Measurements from ENCODE around the gene PON2. TPM values are rescaled to one million over a fixed set of nuclear protein-coding genes. Genes with fewer than 3 reads are reported as not detected.

The PON2 gene
- polyA plus RNA-seq, 1 of the 3 experiments (the other 2 are of a cell fraction): 125 TPM

GRCh38 chr7:95407751-95408150 is 27.1 kb downstream of the PON2 start:
- Histone ChIP-seq H4K20me1 (ENCODE audit: insufficient read depth) (no peaks in the 10 kb centered on the region), H3K79me2 (ENCODE audit: insufficient read depth) (no peaks in the 10 kb centered on the region), H3K27ac (ENCODE audit: low read depth in 2 of 2, low read length in 1 of 2) (no peak overlapping the region), H3F3A (replicated peaks; ENCODE audit: insufficient read depth) (peaks cover 3% of the 10 kb centered on the region), H2AFZ (ENCODE audit: low read depth) (no peak overlapping the region), H3K9me2 (no peaks in the 10 kb centered on the region), H3K36me3 (replicated peaks in 1 of 2; ENCODE audit: control insufficient read depth in 1 of 2, insufficient read depth in 2 of 2, low read length in 1 of 2) (peaks cover 74 to 76% of the 10 kb centered on the region in 2 experiments), H3K9ac (no peak overlapping the region), H3K9me3 (no peaks in the 10 kb centered on the region), H3K27me3 (ENCODE audit: insufficient read depth) (no peaks in the 10 kb centered on the region), H3K4me3 (ENCODE audit: low read depth in 2 of 2, low read length in 1 of 2) (no peak overlapping the region), H3K4me2 (no peak overlapping the region), H3K4me1 (ENCODE audit: control insufficient read depth in 1 of 2, insufficient read depth in 2 of 2, low read depth in 1 of 2, low read length in 1 of 2) (no peaks in the 10 kb centered on the region)
- ChIA-PET POLR2A (no interaction called here), CTCF (interaction anchor here (1.0 to 2.7 kb wide), 3 partner anchors 10 to 11 kb away, joined by 3 to 8 read pairs (median 4); partner anchors contain the start of gene PON3)
- DNase-seq: no peak
- TF ChIP-seq USF2 (IDR thresholded peaks at IDR 0.05; ENCODE audit: borderline replicate concordance, low read depth, low read length) (no peak), MXI1 (IDR thresholded peaks at IDR 0.05; ENCODE audit: low read depth, low read length) (no peak), FOSL2 (IDR thresholded peaks at IDR 0.05; ENCODE audit: borderline replicate concordance, low read depth) (no peak), MEF2A (IDR thresholded peaks at IDR 0.05; ENCODE audit: borderline replicate concordance, low read depth) (no peak), CHD2 (IDR thresholded peaks at IDR 0.05; ENCODE audit: low read length, partially characterized antibody) (no peak), TAF1 (IDR thresholded peaks at IDR 0.05; ENCODE audit: borderline replicate concordance, low read depth, low read length) (no peak), RXRA (IDR thresholded peaks at IDR 0.05; ENCODE audit: borderline replicate concordance, low read depth) (no peak), NRF1 (IDR thresholded peaks at IDR 0.05; ENCODE audit: low read depth, low read length) (no peak)
- WGBS (ENCODE audit: low lambda C conversion rate): 82% methylated on average over 2 of the region's 2 CpGs

GRCh38 chr7:95405800-95406199 is 29.0 kb downstream of the PON2 start:
- Histone ChIP-seq H3K36me3 (replicated peaks in 1 of 2; ENCODE audit: control insufficient read depth in 1 of 2, insufficient read depth in 2 of 2, low read length in 1 of 2) (peaks cover 57 to 64% of the 10 kb centered on the region in 2 experiments), H3K79me2 (ENCODE audit: insufficient read depth) (no peaks in the 10 kb centered on the region), H3K27me3 (ENCODE audit: insufficient read depth) (no peaks in the 10 kb centered on the region), H3K4me3 (ENCODE audit: low read depth in 2 of 2, low read length in 1 of 2) (no peak overlapping the region), H3K4me1 (ENCODE audit: control insufficient read depth in 1 of 2, insufficient read depth in 2 of 2, low read depth in 1 of 2, low read length in 1 of 2) (no peaks in the 10 kb centered on the region), H2AFZ (ENCODE audit: low read depth) (no peak overlapping the region), H3K4me2 (no peak overlapping the region), H3K9me3 (no peaks in the 10 kb centered on the region), H3F3A (replicated peaks; ENCODE audit: insufficient read depth) (no peaks in the 10 kb centered on the region), H4K20me1 (ENCODE audit: insufficient read depth) (no peaks in the 10 kb centered on the region), H3K9me2 (no peaks in the 10 kb centered on the region), H3K9ac (no peak overlapping the region), H3K27ac (ENCODE audit: low read depth in 2 of 2, low read length in 1 of 2) (no peak overlapping the region)
- POLR2A ChIA-PET: no interaction called here
- no peak for TF ChIP-seq ZBTB33 (IDR thresholded peaks at IDR 0.05; ENCODE audit: borderline replicate concordance, low read depth)
- CTCF ChIA-PET: interaction anchor here (0.7 kb wide), 1 partner anchor 1773 kb away, joined by 3 read pairs; no protein-coding TSS in a partner anchor
- 89% methylated on average over 6 of the region's 6 CpGs for WGBS (ENCODE audit: low lambda C conversion rate)
- no peak for DNase-seq
